Endothelial cell of umbilical vein (primary cell): ENCODE data around the gene NKD2.

Source experiments
- CTCF ChIP-seq, 2 donors: IDR thresholded peaks; 1 replicate in 1 of 2; 2 replicates in 1 of 2; pipeline ENCODE4 v1.5.1; 2011; ENCODE audit warnings: low read length in 2 of 2, mild to moderate bottlenecking in 2 of 2, moderate library complexity in 2 of 2, control low read depth in 1 of 2, inconsistent platforms in 1 of 2, low read depth in 1 of 2; ENCODE audit not compliant: insufficient read depth in 1 of 2; ENCODE audit errors: extremely low read depth in 1 of 2
- EZH2 ChIP-seq: IDR thresholded peaks from 2 replicates; pipeline ENCODE4 v1.6.1; 2012; ENCODE audit warnings: borderline replicate concordance, low read depth, mild to moderate bottlenecking, moderate library complexity, low read length, inconsistent platforms; ENCODE audit not compliant: severe bottlenecking
- MYC ChIP-seq: IDR thresholded peaks from one replicate; pipeline ENCODE4 v1.6.1; 2011; ENCODE audit warnings: mild to moderate bottlenecking, low read depth, low read length
- POLR2A ChIP-seq: IDR thresholded peaks from 2 replicates; pipeline ENCODE4 v1.6.1; 2012; ENCODE audit warnings: low read depth, mild to moderate bottlenecking, control low read depth, low read length
- POLR2AphosphoS5 ChIP-seq: IDR thresholded peaks from 2 replicates; pipeline ENCODE4 v1.6.1; 2012; ENCODE audit warnings: low read depth, mild to moderate bottlenecking, control low read depth, low read length, moderate library complexity; ENCODE audit not compliant: insufficient read depth
- TF ChIP-seq, protein P1 (sequence below): IDR thresholded peaks from 2 replicates; pipeline ENCODE4 v1.6.1; 2011; ENCODE audit not compliant: insufficient read depth, insufficient read length

DNA sequence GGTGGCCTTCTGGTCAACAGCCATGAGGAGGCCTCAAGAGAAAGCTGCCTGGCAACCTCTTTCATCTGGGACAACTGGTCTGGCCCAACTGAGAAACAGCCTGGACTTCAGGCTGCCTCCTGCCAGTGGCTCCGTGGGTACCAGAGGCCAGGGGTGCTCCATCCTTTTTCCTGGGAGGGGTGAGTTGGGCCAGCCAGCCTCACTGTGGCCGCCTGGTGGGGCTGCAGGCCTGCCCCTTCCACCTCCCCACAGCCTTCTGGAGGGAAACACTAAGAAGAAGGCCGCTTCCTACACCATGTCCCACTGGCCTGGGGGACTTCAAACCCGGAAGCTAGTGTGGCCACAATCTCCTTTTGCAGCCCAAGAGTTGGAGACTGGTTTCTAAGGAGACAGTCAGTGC lies 13.8 kb upstream of the NKD2 start:
- TF ChIP-seq CTCF (IDR thresholded peaks at IDR 0.05; ENCODE audit: extremely low read depth in 1 of 2, insufficient read depth in 1 of 2, low read depth in 1 of 2, low read length in 2 of 2) (no peak), EZH2 (no peak), MYC (no peak), POLR2AphosphoS5 (no peak), POLR2A (no peak)
- TF ChIP-seq, protein P1, sequence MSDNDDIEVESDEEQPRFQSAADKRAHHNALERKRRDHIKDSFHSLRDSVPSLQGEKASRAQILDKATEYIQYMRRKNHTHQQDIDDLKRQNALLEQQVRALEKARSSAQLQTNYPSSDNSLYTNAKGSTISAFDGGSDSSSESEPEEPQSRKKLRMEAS = no peak
